Endothelial cell of umbilical vein (primary cell): ENCODE results near the gene SCN1B. TPM values are rescaled to one million over a fixed set of nuclear protein-coding genes. Genes with fewer than 3 reads are reported as not detected.

ENCODE experiments used
- BruUV-seq: library from RNA; stranded (reverse); fragments of 400-500 nt; replicated peaks from 2 replicates; lab custom pipeline; 2021; lab: Mats Ljungman, UMichigan
- CTCF ChIA-PET: fragments of 300-600, 350-600 bp; sonication (Branson Sonifier 250); formaldehyde crosslinking; loops from one replicate; lab custom pipeline; 2021; ENCODE audit warnings: antibody characterized with exemption, inconsistent platforms; lab: Charles Lee
- POLR2A ChIA-PET: fragments of 300-600, 350-600 bp; sonication (Branson Sonifier 250); formaldehyde crosslinking; loops from one replicate; lab custom pipeline; 2021; ENCODE audit warnings: antibody characterized with exemption, inconsistent platforms; lab: Charles Lee
- DNase-seq: peaks from one replicate; pipeline ENCODE4 v3.0.0-alpha.2; 2011; ENCODE audit warnings: low read depth, low spot score
- FAIRE-seq: peaks from 2 replicates; lab custom pipeline; 2011; peaks lifted over from hg19 to GRCh38; lab: Jason Lieb, UNC
- H2AFZ ChIP-seq: 2 replicates; pipeline ENCODE4 v1.6.0; 2012; ENCODE audit warnings: low read depth, low read length, control low read depth, inconsistent platforms
- H3K27ac ChIP-seq: 2 replicates; pipeline ENCODE4 v1.5.1; 2011; ENCODE audit warnings: low read depth, mild to moderate bottlenecking, control low read depth, low read length, moderate library complexity; ENCODE audit not compliant: insufficient read depth
- H3K27me3 ChIP-seq, 2 experiments: 2 replicates each; pipeline versions ENCODE4 v1.6.0 to v1.6.1; 2011; ENCODE audit warnings: low read length in 2 of 2, mixed read lengths in 1 of 2; ENCODE audit not compliant: control insufficient read depth in 2 of 2, insufficient read depth in 2 of 2
- H3K36me3 ChIP-seq, 2 experiments: 2 replicates in 1 of 2; 3 replicates in 1 of 2; pipeline ENCODE4 v1.5.1; 2011; ENCODE audit warnings: low read length in 2 of 2, mild to moderate bottlenecking in 1 of 2, moderate library complexity in 1 of 2; ENCODE audit not compliant: control insufficient read depth in 2 of 2, insufficient read depth in 2 of 2; ENCODE audit errors: extremely low read depth in 1 of 2
- H3K4me1 ChIP-seq: 3 replicates; pipeline ENCODE4 v1.5.1; 2011; ENCODE audit warnings: mild to moderate bottlenecking, low read length; ENCODE audit not compliant: control insufficient read depth, insufficient read depth; ENCODE audit errors: extremely low read depth
- H3K4me2 ChIP-seq: 2 replicates; pipeline ENCODE4 v1.6.1; 2011; ENCODE audit warnings: low read length, control low read depth, mixed read lengths; ENCODE audit not compliant: insufficient read depth
- H3K4me3 ChIP-seq, 3 experiments: fragments of 200-600 bp in 1 of 3; sonication (generic), shearing (Covaris generic) in 1 of 3; replicated peaks in 1 of 3; 2 replicates each; pipeline ENCODE4 v1.5.1; 2011 to 2016; ENCODE audit warnings: control low read depth in 3 of 3, low read length in 3 of 3, mild to moderate bottlenecking in 2 of 3, inconsistent platforms in 1 of 3, low read depth in 1 of 3, moderate library complexity in 1 of 3; ENCODE audit not compliant: insufficient read depth in 1 of 3
- H3K79me2 ChIP-seq: 2 replicates; pipeline ENCODE4 v1.6.0; 2012; ENCODE audit warnings: low read length, inconsistent platforms; ENCODE audit not compliant: control insufficient read depth, insufficient read depth
- H3K9ac ChIP-seq: replicated peaks from 2 replicates; pipeline ENCODE3; 2011; ENCODE audit warnings: low read length, control low read depth; ENCODE audit not compliant: insufficient read depth; ENCODE audit errors: extremely low read depth
- H3K9me1 ChIP-seq: replicated peaks from 3 replicates; pipeline ENCODE4 v1.6.0; 2011; ENCODE audit warnings: mild to moderate bottlenecking, low read length; ENCODE audit not compliant: control insufficient read depth, insufficient read depth; ENCODE audit errors: extremely low read depth
- H3K9me3 ChIP-seq: replicated peaks from 2 replicates; pipeline ENCODE4 v1.5.1; 2012; ENCODE audit warnings: low read length, inconsistent platforms; ENCODE audit not compliant: control insufficient read depth, insufficient read depth
- H4K20me1 ChIP-seq: replicated peaks from 2 replicates; pipeline ENCODE3; 2011; ENCODE audit warnings: mild to moderate bottlenecking, low read length; ENCODE audit not compliant: control insufficient read depth, insufficient read depth; ENCODE audit errors: extremely low read depth
- EZH2 ChIP-seq: IDR thresholded peaks from 2 replicates; pipeline ENCODE4 v1.6.1; 2012; ENCODE audit warnings: borderline replicate concordance, low read depth, mild to moderate bottlenecking, moderate library complexity, low read length, inconsistent platforms; ENCODE audit not compliant: severe bottlenecking
- FOS ChIP-seq: IDR thresholded peaks from 2 replicates; pipeline ENCODE4 v1.6.1; 2011; ENCODE audit warnings: mild to moderate bottlenecking, low read length, moderate library complexity, borderline replicate concordance; ENCODE audit not compliant: insufficient read depth
- GATA2 ChIP-seq: IDR thresholded peaks from 2 replicates; pipeline ENCODE4 v1.7.0; 2011; ENCODE audit warnings: low read depth, mild to moderate bottlenecking, moderate library complexity, mixed read lengths, low read length; ENCODE audit not compliant: insufficient read length, insufficient read depth
- MYC ChIP-seq: IDR thresholded peaks from one replicate; pipeline ENCODE4 v1.6.1; 2011; ENCODE audit warnings: mild to moderate bottlenecking, low read depth, low read length
- POLR2A ChIP-seq: IDR thresholded peaks from 2 replicates; pipeline ENCODE4 v1.6.1; 2012; ENCODE audit warnings: low read depth, mild to moderate bottlenecking, control low read depth, low read length
- POLR2AphosphoS5 ChIP-seq: IDR thresholded peaks from 2 replicates; pipeline ENCODE4 v1.6.1; 2012; ENCODE audit warnings: low read depth, mild to moderate bottlenecking, control low read depth, low read length, moderate library complexity; ENCODE audit not compliant: insufficient read depth
- dilution Hi-C: fragments of 300-500 bp; cut with MboI; formaldehyde crosslinking; loops from one replicate; pipeline ENCODE4 v1.15.0; 2019; ENCODE audit warnings: low sequenced_read_pairs; ENCODE audit not compliant: extremely low pct_ligation_motif_present
- intact Hi-C: fragments of 100-400 bp; cut with micrococcal nuclease; formaldehyde crosslinking; loops from one replicate; pipeline ENCODE4 v1.10.0; 2022
- polyA plus RNA-seq, 4 experiments: library from polyadenylated mRNA; depleted of rRNA in 3 of 4; stranded (reverse) in 3 of 4; unstranded in 1 of 4; fragments of >200 nt; gene quantifications; 2 replicates each; pipeline versions ENCODE4 v1.2.1 to v1.2.3, GENCODE V29; 2011 to 2012; ENCODE audit warnings: missing spikeins in 1 of 4
- total RNA-seq: library from RNA; stranded (reverse); gene quantifications from 2 replicates; pipeline ENCODE4 v1.2.3, GENCODE V29; 2021
- TF ChIP-seq, protein P1 (sequence below): IDR thresholded peaks from 2 replicates; pipeline ENCODE4 v1.6.1; 2011; ENCODE audit not compliant: insufficient read depth, insufficient read length
- TF ChIP-seq, protein P2 (sequence below), 2 donors: IDR thresholded peaks; 1 replicate in 1 of 2; 2 replicates in 1 of 2; pipeline ENCODE4 v1.5.1; 2011; ENCODE audit warnings: low read length in 2 of 2, mild to moderate bottlenecking in 2 of 2, moderate library complexity in 2 of 2, control low read depth in 1 of 2, inconsistent platforms in 1 of 2, low read depth in 1 of 2; ENCODE audit not compliant: insufficient read depth in 1 of 2; ENCODE audit errors: extremely low read depth in 1 of 2

Gene SCN1B
- total and polyA plus RNA-seq, 2 donors (not counting 3 experiments of a cell fraction or from before 2014, with no cell fraction given) = 11.2 to 14.2 TPM

DNA sequence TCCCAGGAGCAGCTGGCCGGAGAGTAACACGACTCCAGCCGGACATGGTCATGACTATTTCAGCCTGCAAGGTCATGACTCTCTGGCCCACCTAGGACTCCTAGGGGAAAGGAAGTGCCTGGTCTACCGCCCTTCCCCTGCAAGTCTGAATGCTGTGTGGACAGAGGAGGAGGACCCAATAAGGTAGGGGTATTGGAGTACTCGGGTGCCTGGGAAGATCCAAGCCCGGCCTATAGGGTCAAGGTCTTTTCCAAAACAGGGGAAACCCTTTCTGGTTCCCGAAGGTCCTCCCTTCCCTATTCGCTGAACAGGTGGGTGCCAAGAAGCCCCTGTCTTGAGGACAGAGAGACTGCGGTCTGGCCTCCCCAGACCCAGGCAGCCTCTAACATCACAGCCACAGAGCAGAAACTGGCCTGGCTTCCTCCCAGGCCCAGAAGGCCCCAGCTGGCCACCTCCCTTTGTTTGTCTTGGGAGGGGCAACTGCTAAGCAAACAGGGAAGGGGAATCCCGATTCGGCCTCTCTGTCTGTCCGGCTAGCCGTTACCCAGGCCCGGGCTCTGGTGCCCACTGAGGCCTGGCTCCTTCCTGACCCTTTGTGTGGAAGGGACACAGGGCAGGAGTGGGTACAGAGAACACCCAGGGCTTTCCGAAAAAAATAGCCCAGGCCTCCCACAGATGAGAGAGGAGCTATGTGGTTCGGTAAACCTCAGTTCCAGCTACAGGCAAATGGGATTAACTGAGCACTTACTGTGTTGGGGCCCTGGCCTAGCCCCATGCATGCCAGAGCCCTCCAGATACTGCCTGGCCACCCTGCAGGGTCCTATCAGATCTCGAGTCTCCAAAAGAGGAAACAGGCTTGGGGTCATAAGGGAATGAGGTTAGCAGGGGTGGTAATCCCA is 35.4 kb upstream of the SCN1B start:
- Histone ChIP-seq H3K9me1 (no peaks in the 10 kb centered on the region), H3K4me1 (peaks cover 44% of the 10 kb centered on the region), H3K36me3 (no peaks in the 10 kb centered on the region), H3K4me3 (no peak overlapping the region), H3K9me3 (no peaks in the 10 kb centered on the region), H2AFZ (peak overlapping the region; percentile 70), H3K4me2 (no peak overlapping the region), H3K9ac (no peak overlapping the region), H3K27me3 (no peaks in the 10 kb centered on the region), H3K79me2 (no peaks in the 10 kb centered on the region), H3K27ac (peak overlapping the region; percentile 47), H4K20me1 (no peaks in the 10 kb centered on the region)
- FAIRE-seq (peak; percentile 74), DNase-seq (peak; percentile 80)
- BruUV-seq = no TSS peak
- ChIA-PET CTCF (interaction anchor here (0.9 to 1.1 kb wide), 2 partner anchors 10 to 11 kb away, joined by 6 to 7 read pairs; no protein-coding TSS in a partner anchor), POLR2A (no interaction called here)
- TF ChIP-seq MYC = no peak
- intact Hi-C loops = loop anchor here (1.0 to 2.0 kb wide), 2 partner anchors 10 to 18 kb away; no protein-coding TSS in a partner anchor
- dilution Hi-C loops = no loop called here

DNA sequence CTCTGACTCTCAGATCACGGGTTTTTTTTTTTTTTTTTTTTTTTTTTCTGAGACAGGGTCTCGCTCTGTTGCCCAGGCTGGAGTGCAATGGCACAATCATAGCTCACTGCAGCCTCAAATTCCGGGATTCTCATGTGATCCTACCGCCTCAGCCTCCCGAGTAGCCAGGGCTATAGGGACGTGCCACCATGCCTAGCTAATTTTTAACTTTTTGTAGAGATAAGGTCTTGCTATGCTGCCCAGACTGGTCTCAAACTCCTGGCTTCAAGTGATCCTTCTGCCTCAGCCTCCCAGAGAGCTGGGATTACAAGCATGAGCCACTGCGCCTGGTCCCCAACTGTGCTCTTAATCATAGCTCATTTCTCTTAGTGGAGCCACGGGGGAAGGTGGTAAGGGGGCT is 34.7 kb upstream of the SCN1B start:
- Histone ChIP-seq H3K9me1 (no peaks in the 10 kb centered on the region), H3K27me3 (no peaks in the 10 kb centered on the region), H3K27ac (no peak overlapping the region), H3K9me3 (no peaks in the 10 kb centered on the region), H3K4me2 (no peak overlapping the region), H3K79me2 (peaks cover under 1% of the 10 kb centered on the region), H2AFZ (no peak overlapping the region), H3K9ac (no peak overlapping the region), H4K20me1 (no peaks in the 10 kb centered on the region), H3K36me3 (no peaks in the 10 kb centered on the region), H3K4me1 (peaks cover 45% of the 10 kb centered on the region), H3K4me3 (no peak overlapping the region)
- FAIRE-seq = no peak
- intact Hi-C loops = loop anchor here (1.0 to 2.0 kb wide), 2 partner anchors 10 to 17 kb away; no protein-coding TSS in a partner anchor
- dilution Hi-C loops = no loop called here
- CTCF ChIA-PET = interaction anchor here (0.9 to 1.1 kb wide), 2 partner anchors 10 to 11 kb away, joined by 6 to 7 read pairs; no protein-coding TSS in a partner anchor
- POLR2A ChIA-PET = no interaction called here
- no TSS peak for BruUV-seq
- TF ChIP-seq, protein P1, sequence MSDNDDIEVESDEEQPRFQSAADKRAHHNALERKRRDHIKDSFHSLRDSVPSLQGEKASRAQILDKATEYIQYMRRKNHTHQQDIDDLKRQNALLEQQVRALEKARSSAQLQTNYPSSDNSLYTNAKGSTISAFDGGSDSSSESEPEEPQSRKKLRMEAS = no peak
- TF ChIP-seq MYC = no peak
- TF ChIP-seq, protein P2, sequence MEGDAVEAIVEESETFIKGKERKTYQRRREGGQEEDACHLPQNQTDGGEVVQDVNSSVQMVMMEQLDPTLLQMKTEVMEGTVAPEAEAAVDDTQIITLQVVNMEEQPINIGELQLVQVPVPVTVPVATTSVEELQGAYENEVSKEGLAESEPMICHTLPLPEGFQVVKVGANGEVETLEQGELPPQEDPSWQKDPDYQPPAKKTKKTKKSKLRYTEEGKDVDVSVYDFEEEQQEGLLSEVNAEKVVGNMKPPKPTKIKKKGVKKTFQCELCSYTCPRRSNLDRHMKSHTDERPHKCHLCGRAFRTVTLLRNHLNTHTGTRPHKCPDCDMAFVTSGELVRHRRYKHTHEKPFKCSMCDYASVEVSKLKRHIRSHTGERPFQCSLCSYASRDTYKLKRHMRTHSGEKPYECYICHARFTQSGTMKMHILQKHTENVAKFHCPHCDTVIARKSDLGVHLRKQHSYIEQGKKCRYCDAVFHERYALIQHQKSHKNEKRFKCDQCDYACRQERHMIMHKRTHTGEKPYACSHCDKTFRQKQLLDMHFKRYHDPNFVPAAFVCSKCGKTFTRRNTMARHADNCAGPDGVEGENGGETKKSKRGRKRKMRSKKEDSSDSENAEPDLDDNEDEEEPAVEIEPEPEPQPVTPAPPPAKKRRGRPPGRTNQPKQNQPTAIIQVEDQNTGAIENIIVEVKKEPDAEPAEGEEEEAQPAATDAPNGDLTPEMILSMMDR (IDR thresholded peaks at IDR 0.05; ENCODE audit: extremely low read depth in 1 of 2, insufficient read depth in 1 of 2, low read depth in 1 of 2, low read length in 2 of 2) = no peak
- no peak for TF ChIP-seq EZH2
- TF ChIP-seq POLR2AphosphoS5 = no peak
- TF ChIP-seq POLR2A = no peak
- TF ChIP-seq GATA2 = no peak
- TF ChIP-seq FOS = no peak
- no peak for DNase-seq
